ENCODE measurements around the gene E2F4.

Gene E2F4, protein sequence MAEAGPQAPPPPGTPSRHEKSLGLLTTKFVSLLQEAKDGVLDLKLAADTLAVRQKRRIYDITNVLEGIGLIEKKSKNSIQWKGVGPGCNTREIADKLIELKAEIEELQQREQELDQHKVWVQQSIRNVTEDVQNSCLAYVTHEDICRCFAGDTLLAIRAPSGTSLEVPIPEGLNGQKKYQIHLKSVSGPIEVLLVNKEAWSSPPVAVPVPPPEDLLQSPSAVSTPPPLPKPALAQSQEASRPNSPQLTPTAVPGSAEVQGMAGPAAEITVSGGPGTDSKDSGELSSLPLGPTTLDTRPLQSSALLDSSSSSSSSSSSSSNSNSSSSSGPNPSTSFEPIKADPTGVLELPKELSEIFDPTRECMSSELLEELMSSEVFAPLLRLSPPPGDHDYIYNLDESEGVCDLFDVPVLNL

GRCh38 chr16:67191995-67192681 is at the start of gene E2F4:
E2F4 (plus strand) TSS chr16:67192155; CDS start chr16:67192228, 73 bp downstream.
- peak; percentile 91 to 99 (median 93) for DNase-seq
- intact Hi-C loops (cut with DNase I): loop anchor here (1.0 kb wide), 1 partner anchor 35 kb away; the partner anchor contains the start of gene TMEM208

GRCh38 chr16:67142342-67142741 is 49.6 kb upstream of the E2F4 start:
- intact Hi-C loops (cut with DNase I): no loop called here
- peak in 1 of 10 donors; percentile 72 for DNase-seq

DNA sequence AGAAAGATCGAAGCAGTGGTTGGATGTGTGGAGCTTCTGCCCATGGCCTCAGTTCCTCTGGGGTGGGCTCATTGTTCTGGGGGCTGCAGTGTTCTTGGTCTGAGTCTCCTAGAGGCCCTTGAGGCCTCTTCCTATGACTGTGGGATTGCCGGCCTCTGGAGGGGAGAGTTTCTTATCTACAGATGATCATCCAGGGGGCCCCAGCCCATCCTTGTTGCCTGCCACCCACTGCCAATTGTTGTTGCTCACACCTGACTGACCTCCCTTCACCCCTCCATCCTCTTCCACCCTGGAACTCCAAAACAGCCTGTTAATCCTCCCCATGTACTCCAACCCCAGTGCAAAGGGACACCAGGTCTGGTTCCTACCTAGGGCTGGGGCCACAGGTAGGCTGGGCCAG is 47.0 kb upstream of the E2F4 start:
- peak in 3 of 10 donors; percentile 18 to 30 (median 20) for DNase-seq
- intact Hi-C loops (cut with DNase I): no loop called here

- intact Hi-C loops (cut with DNase I): no loop called here
- DNase-seq: peak in 2 of 10 donors; percentile 5 to 21
Measured at GRCh38 chr16:67145746-67146145, 46.2 kb upstream of the E2F4 start.

- DNase-seq: peak in 3 of 10 donors; percentile 58 to 89 (median 66)
- intact Hi-C loops (cut with DNase I): no loop called here
Measured at GRCh38 chr16:67146523-67147357, 45.2 kb upstream of the E2F4 start.

GRCh38 chr16:67147437-67148140 is 44.4 kb upstream of the E2F4 start:
- intact Hi-C loops (cut with DNase I): no loop called here
- peak in 3 of 10 donors; percentile 48 to 79 (median 59) for DNase-seq

GRCh38 chr16:67148221-67148620 is 43.7 kb upstream of the E2F4 start:
- intact Hi-C loops (cut with DNase I): no loop called here
- DNase-seq: peak in 3 of 10 donors; percentile 32 to 55 (median 36)

DNA sequence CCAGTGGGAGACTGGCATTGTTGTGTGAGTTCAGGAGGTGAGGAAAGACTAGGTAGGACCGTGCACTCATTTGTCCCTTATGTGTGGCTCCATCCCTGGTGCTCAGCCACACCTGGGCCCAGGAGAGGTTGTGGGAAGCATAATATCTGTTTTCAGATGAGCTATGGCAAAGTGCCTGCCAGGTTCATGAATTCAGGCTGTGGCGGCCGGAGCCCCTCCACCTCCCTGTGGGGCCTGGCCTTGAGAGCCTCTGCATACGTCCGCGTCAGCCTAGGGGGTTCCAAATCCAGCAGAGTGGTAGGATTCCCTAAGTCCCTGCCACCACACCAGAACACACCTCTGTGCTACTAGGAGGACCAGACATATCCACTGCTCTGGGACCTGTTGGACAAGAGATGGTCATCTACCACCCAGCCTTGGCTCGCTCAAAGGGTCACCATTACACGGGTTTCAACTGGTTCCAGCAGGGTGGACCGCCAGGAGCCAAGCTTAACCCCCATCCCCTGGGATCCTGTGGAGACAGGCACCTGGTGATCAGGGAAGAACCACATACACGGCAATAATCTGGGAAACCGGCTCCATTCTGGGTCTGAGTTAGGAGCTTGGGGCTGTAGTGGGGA is 43.2 kb upstream of the E2F4 start:
- DNase-seq: peak in 3 of 10 donors; percentile 57 to 73 (median 67)
- intact Hi-C loops (cut with DNase I): no loop called here

GRCh38 chr16:67149276-67150046 is 42.5 kb upstream of the E2F4 start:
- peak in 3 of 10 donors; percentile 70 to 83 (median 80) for DNase-seq

GRCh38 chr16:67150047-67150832 is 41.7 kb upstream of the E2F4 start:
- DNase-seq: peak in 3 of 10 donors; percentile 73 to 86 (median 81)
- intact Hi-C loops (cut with DNase I): no loop called here

More at GRCh38 chr16:67149276-67150046, 42.5 kb upstream of the E2F4 start:
- intact Hi-C loops (cut with DNase I): no loop called here

- peak in 9 of 10 donors; percentile 58 to 94 (median 72) for DNase-seq
- intact Hi-C loops (cut with DNase I): no loop called here
Measured at GRCh38 chr16:67150833-67151396, 41.0 kb upstream of the E2F4 start, which contains the start of gene B3GNT9. B3GNT9 (minus strand) TSS chr16:67150998; CDS start chr16:67150485, 513 bp downstream.

DNA sequence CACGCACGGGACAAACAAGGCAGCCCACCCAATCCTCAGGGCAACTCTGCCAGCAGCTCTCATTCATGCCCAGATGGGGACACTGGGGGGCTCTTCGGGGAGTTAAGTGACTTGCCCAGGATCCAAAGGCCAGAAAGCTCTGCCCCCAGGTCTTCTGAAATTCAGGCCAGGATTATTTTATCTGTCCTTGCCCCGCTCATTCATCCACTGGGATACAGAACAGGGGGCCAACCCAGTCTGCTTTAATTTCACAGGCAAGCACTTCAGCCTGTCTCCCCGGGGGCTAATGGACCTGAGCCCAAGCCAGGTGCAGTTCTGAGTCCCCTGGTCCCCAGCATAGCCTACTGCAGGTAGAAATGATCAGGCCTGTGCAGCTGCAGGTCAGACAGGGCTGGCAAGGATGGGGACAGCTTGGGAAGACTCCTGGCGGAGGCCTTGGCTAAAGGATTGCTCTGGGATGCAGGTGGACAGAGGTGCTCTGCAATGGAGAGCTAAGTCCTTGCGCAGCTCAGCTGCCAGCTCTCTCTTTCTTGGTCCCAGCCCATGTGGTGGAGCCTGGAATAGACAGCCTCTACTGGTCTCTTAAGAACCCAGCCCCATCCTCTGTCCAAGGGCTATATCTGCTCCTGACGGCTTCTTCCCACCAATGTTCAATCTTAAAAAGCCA is 40.4 kb upstream of the E2F4 start:
- intact Hi-C loops (cut with DNase I): no loop called here
- peak in 2 of 10 donors; percentile 37 to 38 for DNase-seq

DNA sequence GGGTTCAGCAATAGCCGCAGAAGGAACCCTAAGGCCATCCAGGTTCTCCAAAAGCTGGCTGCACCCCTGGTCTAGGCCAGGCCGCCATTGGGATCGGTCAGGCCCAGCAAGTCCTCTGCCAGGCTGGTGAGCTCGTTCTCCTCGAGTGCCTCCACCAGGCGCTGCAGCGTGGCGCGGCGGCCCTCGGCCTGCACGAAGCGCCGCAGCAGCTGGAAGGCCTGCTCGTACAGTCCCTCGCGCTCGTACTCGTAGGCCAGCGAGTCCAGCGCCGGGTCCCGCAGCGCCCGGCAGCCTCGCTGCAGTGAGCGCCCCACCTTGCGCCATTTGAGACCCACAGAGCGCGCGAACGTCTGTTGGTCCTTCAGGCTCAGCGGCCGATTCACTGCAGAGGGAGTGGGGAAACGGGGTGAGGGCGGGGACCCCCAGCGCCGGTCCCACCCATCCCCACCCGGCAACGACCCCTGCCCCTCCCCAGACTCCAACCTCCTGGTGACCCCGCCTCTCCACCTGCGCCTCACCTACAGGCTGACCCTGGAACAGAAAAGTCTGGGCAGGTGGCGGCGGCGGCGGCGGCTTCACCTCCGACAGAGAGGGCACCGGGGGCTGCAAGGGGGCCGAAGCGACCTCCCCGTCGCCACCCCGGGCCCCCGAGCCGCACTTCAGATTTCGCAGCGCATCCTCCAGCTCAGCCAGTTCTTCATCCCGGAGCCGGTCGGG is 37.2 kb upstream of the E2F4 start:
- peak in 3 of 10 donors; percentile 60 to 84 (median 64) for DNase-seq
- intact Hi-C loops (cut with DNase I): loop anchor here (1.0 to 5.0 kb wide), 4 partner anchors 42 to 200 kb away; no protein-coding TSS in a partner anchor

DNA sequence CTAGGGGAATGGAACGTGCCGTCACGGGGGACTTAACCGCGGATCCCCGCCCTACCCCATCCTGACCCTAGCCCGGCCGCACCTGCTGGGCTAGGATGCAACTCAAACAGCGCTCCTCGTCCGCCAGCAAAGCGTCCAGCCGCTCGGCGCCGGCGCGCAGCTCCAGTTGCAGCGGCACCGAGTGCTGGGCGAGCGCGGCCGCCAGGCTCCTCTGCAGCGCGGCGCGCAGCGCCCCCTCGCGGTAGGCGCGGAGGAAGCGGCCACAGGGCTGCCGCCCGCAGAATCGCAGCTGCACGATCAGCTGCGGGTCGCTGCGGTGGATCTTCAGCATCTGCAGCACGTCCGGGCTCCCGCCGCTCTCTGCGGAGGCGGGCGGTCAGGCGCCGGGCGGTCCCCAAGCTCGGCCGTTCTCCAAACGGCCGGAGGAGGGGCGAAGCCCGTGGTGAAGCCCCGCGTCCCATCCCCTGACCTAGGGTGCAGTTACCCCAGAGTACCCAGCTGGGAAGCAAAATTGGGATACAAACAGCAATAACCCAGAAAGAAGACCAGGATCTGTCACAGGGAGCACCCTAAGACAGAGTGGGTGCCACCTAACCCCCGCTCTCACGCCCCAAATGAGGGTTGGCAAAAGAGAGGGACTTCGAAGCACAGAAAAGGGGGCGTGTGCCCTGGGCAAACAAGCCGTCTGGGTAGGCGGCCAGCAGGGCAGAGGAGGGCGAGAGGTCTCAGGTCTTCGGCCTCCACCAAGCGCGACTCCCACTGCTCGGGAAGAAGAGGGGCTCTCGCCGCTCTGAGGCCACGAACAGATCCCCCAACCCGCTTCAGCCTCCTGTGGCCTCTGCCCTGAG is 36.4 kb upstream of the E2F4 start:
- DNase-seq: peak; percentile 69 to 97 (median 81)
- intact Hi-C loops (cut with DNase I): loop anchor here (1.0 to 5.0 kb wide), 4 partner anchors 43 to 201 kb away; no protein-coding TSS in a partner anchor
